ENCODE measurements around the gene EIF4E1B.

Gene EIF4E1B

DNA sequence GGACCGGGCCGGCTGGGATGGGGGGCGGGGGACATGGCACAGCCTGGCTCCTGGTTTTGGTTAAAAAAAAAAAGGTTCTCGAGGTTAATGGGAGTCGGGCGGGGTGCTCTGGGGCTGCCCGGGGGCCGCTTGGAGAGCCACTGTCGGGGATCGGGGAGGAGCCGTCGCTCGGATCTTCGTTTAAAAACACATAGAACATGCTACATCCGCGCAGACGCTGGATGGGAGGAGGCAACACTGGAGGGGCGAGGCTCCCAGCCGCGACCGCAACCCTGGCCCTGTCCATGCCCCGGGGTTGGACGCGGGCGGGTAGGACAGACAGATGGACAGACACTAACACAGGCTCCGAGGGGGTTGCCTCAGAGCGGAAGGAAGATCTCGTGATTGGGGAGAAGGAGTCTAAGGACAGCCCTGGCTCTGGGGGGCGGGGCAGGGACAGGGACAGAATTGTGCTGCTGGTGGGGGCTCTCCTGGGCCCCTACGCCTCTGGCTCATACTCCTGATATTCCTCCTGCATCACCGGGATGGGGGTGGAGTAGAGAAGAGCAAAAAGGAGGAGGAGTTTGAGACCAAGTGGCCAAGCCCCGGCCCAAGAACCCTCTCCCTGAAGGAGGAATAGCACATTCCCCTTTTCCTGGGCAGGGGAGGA is 10.0 kb upstream of the EIF4E1B start:
- no peak overlapping the region for H3K4me3 ChIP-seq (ENCODE audit: low read depth, low read length)
- TF ChIP-seq, protein P1, sequence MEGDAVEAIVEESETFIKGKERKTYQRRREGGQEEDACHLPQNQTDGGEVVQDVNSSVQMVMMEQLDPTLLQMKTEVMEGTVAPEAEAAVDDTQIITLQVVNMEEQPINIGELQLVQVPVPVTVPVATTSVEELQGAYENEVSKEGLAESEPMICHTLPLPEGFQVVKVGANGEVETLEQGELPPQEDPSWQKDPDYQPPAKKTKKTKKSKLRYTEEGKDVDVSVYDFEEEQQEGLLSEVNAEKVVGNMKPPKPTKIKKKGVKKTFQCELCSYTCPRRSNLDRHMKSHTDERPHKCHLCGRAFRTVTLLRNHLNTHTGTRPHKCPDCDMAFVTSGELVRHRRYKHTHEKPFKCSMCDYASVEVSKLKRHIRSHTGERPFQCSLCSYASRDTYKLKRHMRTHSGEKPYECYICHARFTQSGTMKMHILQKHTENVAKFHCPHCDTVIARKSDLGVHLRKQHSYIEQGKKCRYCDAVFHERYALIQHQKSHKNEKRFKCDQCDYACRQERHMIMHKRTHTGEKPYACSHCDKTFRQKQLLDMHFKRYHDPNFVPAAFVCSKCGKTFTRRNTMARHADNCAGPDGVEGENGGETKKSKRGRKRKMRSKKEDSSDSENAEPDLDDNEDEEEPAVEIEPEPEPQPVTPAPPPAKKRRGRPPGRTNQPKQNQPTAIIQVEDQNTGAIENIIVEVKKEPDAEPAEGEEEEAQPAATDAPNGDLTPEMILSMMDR (IDR thresholded peaks at IDR 0.05; ENCODE audit: borderline replicate concordance, insufficient read depth, low read depth, low read length): no peak

DNA sequence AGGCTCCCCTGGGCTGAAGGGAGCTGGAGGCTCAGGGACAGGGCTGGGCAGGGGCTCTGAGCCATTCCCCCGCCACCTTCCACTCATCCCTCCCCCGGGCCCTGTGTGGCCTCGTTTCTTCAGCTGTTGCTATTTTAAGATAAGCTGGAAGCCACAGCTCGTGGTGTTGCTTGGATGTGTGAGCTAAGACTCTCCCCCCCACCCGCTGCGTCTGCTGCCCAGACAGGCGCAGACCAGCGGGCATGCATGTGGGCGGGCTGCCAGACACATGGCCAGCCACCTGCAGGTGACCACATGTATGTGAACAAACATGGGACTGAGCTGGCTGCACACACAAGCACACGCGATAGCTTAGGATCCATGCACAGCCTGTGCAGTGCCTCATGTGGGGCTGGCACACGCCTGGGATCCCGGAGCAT is 8.8 kb upstream of the EIF4E1B start:
- H3K4me3 ChIP-seq (ENCODE audit: low read depth, low read length): no peak overlapping the region
- TF ChIP-seq, protein P1 (IDR thresholded peaks at IDR 0.05; ENCODE audit: borderline replicate concordance, insufficient read depth, low read depth, low read length): no peak

DNA sequence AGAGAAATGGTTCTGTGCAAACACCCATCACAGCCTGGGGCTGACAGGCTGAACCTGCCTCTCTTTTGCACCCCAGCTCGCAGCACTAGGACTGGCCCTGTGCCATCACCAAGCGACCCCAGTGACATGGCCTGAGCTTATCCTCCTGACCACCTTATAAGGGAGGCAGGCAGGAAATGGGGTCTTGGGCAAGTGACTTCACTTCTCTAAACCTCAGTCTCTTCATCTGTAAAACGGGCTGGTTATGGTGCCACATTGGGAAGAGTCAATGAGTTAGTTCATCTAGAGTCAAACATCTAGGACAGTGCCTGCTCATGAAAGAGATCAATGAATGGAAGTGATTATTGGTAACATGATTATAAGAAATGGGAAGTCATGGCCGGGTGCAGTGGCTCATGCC is 6.3 kb upstream of the EIF4E1B start:
- no peak overlapping the region for H3K4me3 ChIP-seq (ENCODE audit: low read depth, low read length)
- TF ChIP-seq, protein P1 (IDR thresholded peaks at IDR 0.05; ENCODE audit: borderline replicate concordance, insufficient read depth, low read depth, low read length): no peak

DNA sequence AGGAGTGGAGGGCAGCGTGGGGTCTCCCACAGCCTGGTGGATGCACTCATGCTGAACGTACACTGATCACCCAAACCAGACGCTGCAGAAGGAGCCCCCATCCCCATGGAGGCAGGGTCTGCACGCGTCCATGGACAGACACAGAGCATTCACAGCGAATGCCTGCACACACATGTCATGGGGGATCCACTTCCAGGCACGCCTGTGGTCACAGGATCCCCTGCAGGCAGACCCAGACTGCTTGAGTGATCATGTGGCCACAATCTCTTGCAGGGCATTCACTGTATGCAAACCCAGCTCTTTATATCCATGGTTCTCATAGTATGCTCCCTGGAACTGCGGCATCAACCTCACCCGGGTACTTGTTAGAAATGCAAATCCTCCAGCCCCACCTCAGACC is 5.5 kb upstream of the EIF4E1B start:
- H3K4me3 ChIP-seq (ENCODE audit: low read depth, low read length): no peak overlapping the region
- TF ChIP-seq, protein P1 (IDR thresholded peaks at IDR 0.05; ENCODE audit: borderline replicate concordance, insufficient read depth, low read depth, low read length): no peak

DNA sequence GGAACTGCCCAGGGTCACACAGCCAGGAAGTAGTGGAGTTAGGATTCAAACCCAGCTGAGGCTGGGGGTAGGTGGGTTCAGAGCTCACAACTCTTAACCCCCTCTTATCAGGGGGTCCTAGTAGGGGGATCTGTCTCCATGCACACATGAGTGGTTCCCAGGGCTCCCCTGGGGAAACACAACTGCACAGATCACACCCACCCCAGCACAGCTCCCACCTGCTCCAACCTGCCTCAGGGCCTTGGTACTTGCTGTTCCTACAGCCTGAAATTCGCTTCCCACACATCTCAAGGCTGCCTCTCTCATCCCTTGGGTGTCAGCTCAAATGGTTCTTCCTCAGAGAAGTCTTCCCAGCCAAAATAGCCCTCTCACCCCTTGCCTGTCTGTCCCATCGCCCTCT is 5.0 kb upstream of the EIF4E1B start:
- TF ChIP-seq, protein P1 (IDR thresholded peaks at IDR 0.05; ENCODE audit: borderline replicate concordance, insufficient read depth, low read depth, low read length): no peak
- H3K4me3 ChIP-seq (ENCODE audit: low read depth, low read length): no peak overlapping the region

DNA sequence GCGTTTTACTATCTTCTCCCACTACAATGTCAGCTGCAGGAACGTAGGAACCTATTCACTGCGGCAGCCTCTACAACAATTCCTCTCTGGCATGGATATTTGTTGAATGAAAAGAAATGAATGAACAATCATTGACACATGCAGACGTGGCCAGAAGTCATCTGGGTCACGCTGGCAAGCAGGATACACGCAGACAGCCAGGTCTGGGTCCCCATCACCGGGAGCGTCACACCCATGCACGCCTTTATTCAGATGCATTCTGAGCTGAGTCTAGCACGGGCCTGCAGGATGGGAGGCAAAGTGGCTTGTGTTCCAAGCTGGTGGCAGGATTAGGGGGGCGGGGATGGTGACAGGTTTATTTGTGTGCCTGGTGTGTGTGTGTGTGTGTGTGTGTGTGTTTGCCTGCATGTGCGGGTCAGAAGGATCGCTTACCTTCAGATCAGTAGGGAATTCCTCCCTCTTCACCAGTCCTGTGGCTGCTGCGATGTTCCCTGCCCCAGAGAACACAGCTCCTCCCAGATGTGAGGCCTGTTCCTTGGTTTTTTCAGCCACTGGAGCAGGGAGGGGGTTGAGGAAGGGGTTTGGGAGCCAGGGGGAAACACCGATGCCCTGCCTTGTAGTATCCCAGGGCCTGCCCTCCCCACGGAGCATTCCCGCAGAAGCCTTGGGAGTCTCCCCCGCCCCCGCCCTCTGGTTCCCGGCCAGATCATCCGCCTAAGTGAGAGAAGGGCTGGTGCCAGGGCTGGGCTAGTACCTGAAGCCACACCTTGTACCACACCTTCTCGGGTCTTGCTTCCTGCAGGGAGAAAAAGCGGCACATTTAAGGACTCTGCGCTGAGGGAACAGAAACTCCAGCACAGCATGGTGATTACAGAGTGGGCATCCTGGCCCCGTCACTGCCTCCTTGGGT is 4.3 kb upstream of the EIF4E1B start:
- TF ChIP-seq, protein P1 (IDR thresholded peaks at IDR 0.05; ENCODE audit: borderline replicate concordance, insufficient read depth, low read depth, low read length): no peak
- no peak overlapping the region for H3K4me3 ChIP-seq (ENCODE audit: low read depth, low read length)

DNA sequence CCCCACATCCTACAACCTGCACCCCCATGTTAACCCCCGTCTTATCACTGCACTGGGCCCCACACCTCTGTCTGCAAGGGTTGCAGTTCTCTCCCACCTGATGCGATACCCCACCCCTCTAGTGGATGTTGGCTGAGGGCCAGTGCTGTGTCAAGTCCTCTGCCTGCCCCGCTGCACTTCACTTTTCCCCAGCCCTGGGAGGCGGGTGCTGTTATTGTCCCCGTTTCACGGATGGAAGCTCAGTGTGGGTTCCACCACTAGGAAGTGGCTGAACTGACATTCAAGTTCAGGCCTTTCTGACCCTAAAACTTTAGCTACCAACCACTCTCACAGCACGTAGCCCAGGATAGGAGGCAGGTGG is 3.6 kb upstream of the EIF4E1B start:
- TF ChIP-seq, protein P1 (IDR thresholded peaks at IDR 0.05; ENCODE audit: borderline replicate concordance, insufficient read depth, low read depth, low read length): no peak

More for the DNA sequence above, 3.6 kb upstream of the EIF4E1B start:
- no peak overlapping the region for H3K4me3 ChIP-seq (ENCODE audit: low read depth, low read length)

Measured in GM12875 (cell line).